Vagina (tissue), 2 donors: ENCODE measurements around the gene ZBTB20.

ENCODE experiments used
- CTCF ChIP-seq, 3 experiments: fragments of 450-650 bp in 2 of 3; fragments of 200-600 bp in 1 of 3; sonication (generic) in 1 of 3; IDR thresholded peaks; one replicate each; pipeline ENCODE4 v1.5.1; 2017 to 2019; ENCODE audit warnings: antibody characterized with exemption in 3 of 3, mild to moderate bottlenecking in 2 of 3, moderate library complexity in 2 of 3
- POLR2A ChIP-seq, 2 donors: fragments of 450-650 bp; IDR thresholded peaks; one replicate each; pipeline ENCODE4 v1.6.1; 2017; ENCODE audit warnings: antibody characterized with exemption in 2 of 2, mild to moderate bottlenecking in 2 of 2, moderate library complexity in 2 of 2
- POLR2AphosphoS5 ChIP-seq, 2 donors: sonication (generic); formaldehyde crosslinking; IDR thresholded peaks; one replicate each; pipeline ENCODE4 v1.9.0; 2017; ENCODE audit warnings: antibody characterized with exemption in 2 of 2, mild to moderate bottlenecking in 2 of 2, low read depth in 1 of 2; ENCODE audit not compliant: insufficient read depth in 1 of 2

DNA sequence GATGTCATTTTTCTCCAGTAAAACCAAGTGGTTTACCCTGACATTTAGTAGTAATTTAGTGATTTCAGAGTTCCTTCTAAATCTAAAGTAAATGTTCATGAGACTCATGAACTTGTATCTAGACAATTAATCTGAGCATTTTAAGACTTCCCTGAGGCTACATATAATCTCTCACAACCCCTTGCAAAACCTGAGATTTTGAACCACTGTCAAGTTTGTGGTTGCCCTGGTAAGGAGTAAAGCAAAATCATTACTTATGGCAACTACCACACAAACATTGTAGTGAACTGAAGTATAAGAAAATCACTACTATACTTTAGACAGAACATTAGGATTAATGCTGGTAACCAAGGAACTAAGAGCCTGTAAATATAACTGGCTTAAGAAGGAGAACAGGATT, 483.1 kb downstream of the ZBTB20 start:
- no peak for TF ChIP-seq CTCF (IDR thresholded peaks at IDR 0.05)
- no peak for TF ChIP-seq POLR2A (IDR thresholded peaks at IDR 0.05)
- no peak for TF ChIP-seq POLR2AphosphoS5 (IDR thresholded peaks at IDR 0.05; ENCODE audit: insufficient read depth in 1 of 2, low read depth in 1 of 2)
